Measurements from ENCODE around the gene KCMF1. TPM values are rescaled to one million over a fixed set of nuclear protein-coding genes. Genes with fewer than 3 reads are reported as not detected.

KCMF1 gene
- total and polyA plus RNA-seq, 3 donors from 2014 or later, result 53.9 to 141 (median 56.9) TPM

DNA sequence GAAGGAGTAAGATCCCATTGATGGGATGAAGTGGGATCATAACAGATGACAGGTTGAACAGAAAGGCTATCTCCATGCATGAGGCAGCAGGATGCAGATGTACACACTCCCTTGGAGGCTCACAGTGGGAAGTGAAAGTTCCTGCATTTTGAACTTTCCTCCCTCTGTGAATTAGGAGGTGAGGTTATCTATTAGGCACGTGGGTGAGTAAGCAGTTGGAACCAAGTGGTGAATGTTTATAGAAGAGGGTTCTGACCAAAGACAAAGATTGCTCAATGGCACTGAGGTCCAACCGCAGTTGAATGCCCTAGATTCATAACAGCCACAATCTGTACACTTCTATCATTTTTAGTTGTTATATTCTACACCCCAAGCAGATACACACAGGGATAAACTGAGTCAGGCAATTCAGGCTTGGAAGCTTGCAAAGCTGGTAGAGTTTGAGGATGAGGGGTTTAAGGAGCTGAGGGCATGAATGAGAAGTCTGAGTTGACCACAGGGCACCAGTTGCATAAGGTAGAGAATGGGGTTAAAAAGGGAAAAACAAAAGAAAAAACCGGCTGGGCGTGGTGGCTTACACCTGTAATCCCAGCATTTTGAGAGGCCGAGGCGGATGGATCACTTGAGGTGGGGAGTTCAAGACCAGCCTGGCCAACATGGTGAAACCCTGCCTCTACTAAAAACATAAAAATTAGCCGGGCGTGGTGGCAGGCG is 7.1 kb upstream of the KCMF1 start:
- WGBS, 2 donors, result 86 to 89% methylated on average over 9 of the region's 9 CpGs
- Histone ChIP-seq H3K9me3 (no peaks in the 10 kb centered on the region), H3K36me3 (ENCODE audit: low read depth, missing control alignments) (no peaks in the 10 kb centered on the region), H3K4me1 (no peaks in the 10 kb centered on the region), H3K27ac (no peak overlapping the region), H3K4me3 (no peak overlapping the region), H3K27me3 (no peaks in the 10 kb centered on the region)
- no peak for DNase-seq
- intact Hi-C loops (cut with DNase I; ENCODE audit: low total_unique reads), result no loop called here
- no peak for TF ChIP-seq POLR2A (IDR thresholded peaks at IDR 0.05)
- TF ChIP-seq, protein P1, sequence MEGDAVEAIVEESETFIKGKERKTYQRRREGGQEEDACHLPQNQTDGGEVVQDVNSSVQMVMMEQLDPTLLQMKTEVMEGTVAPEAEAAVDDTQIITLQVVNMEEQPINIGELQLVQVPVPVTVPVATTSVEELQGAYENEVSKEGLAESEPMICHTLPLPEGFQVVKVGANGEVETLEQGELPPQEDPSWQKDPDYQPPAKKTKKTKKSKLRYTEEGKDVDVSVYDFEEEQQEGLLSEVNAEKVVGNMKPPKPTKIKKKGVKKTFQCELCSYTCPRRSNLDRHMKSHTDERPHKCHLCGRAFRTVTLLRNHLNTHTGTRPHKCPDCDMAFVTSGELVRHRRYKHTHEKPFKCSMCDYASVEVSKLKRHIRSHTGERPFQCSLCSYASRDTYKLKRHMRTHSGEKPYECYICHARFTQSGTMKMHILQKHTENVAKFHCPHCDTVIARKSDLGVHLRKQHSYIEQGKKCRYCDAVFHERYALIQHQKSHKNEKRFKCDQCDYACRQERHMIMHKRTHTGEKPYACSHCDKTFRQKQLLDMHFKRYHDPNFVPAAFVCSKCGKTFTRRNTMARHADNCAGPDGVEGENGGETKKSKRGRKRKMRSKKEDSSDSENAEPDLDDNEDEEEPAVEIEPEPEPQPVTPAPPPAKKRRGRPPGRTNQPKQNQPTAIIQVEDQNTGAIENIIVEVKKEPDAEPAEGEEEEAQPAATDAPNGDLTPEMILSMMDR (IDR thresholded peaks at IDR 0.05), result no peak

DNA sequence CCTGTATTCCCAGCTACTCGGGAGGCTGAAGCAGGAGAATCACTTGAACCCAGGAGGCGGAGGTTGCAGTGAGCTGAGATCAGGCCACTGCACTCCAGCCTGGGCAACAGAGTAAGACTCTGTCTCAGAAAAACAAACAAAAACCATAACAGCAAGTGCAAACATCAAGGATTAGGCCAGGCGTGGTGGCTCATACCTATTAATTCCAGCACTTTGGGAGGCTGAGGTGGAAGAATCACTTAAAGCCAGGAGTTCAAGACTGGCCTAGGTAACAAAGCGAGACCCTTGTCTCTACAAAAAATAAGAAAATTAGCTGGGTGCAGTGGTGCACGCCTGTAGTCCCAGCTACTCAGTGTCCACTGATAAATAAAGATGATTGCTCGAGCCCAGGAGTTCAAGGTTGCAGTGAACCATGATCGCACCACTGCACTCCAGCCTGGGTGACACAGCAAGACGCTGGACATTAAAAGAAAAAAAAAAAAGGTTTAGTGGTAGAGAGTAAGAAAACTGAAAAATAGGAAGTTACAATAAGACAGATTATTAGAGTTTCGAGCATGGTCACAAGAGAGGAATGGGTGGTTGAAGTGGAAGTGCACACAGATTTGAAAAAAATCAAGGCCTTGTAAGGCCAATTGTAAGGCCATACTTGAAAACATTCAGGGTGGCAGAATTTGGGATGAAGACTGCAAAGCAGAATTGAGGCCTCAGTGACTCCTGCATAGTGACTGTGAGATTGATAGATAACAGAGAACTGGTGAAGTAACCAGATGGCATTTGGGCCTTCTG is 6.4 kb upstream of the KCMF1 start:
- no peak for DNase-seq
- Histone ChIP-seq H3K27me3 (no peaks in the 10 kb centered on the region), H3K4me3 (no peak overlapping the region), H3K9me3 (no peaks in the 10 kb centered on the region), H3K27ac (no peak overlapping the region), H3K36me3 (ENCODE audit: low read depth, missing control alignments) (no peaks in the 10 kb centered on the region), H3K4me1 (peaks cover 6% of the 10 kb centered on the region)
- TF ChIP-seq, protein P1 (IDR thresholded peaks at IDR 0.05), result no peak
- no peak for TF ChIP-seq POLR2A (IDR thresholded peaks at IDR 0.05)
- intact Hi-C loops (cut with DNase I; ENCODE audit: low total_unique reads), result no loop called here
- 79 to 88% methylated on average over 9 of the region's 9 CpGs for WGBS, 2 donors

DNA sequence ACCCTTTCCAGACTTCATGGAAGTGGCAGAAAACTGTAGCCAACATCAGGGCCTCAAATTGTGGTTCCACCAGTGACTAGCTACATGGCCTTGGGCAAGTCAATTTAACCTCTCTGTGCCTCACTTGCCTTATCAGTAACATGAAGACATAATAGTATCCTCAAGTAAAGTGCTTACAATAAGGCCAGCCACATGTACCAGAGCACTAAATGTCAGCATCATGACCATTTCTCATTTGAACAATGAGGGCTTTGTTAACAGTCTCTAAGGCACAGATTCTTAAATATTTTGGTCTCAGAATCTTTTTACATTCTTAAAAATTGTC is 5.8 kb upstream of the KCMF1 start:
- no peaks in the 10 kb centered on the region for H3K36me3 ChIP-seq (ENCODE audit: low read depth, missing control alignments)
- H3K4me1 ChIP-seq, result peaks cover 9% of the 10 kb centered on the region
- no peak overlapping the region for H3K27ac ChIP-seq
- no peak overlapping the region for H3K4me3 ChIP-seq
- no peaks in the 10 kb centered on the region for H3K9me3 ChIP-seq
- intact Hi-C loops (cut with DNase I; ENCODE audit: low total_unique reads), result no loop called here
- DNase-seq, result no peak
- no peak for TF ChIP-seq POLR2A (IDR thresholded peaks at IDR 0.05)
- TF ChIP-seq, protein P1 (IDR thresholded peaks at IDR 0.05), result no peak
- no peaks in the 10 kb centered on the region for H3K27me3 ChIP-seq

DNA sequence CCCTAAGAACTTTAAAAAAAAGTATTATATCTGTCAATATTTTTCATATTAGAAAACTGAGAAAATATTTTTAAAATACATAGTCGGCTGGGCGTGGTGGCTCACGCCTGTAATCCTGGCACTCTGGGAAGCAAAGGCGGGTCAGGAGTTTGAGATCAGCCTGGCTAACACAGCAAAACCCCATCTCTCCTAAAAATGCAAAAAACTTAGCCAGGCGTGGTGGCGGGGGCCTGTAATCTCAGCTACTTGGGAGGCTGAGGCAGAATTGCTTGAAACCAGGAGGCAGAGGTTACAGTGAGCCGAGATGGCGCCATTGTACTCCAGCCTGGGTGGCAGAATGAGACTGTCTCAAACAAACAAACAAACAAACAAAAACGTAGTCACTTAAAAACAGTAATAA is 5.1 kb upstream of the KCMF1 start:
- no peak overlapping the region for H3K27ac ChIP-seq
- WGBS, 2 donors, result 91 to 95% methylated on average over 9 of the region's 9 CpGs

More for the DNA sequence above, 5.1 kb upstream of the KCMF1 start:
- no peak for TF ChIP-seq POLR2A (IDR thresholded peaks at IDR 0.05)
- TF ChIP-seq, protein P1 (IDR thresholded peaks at IDR 0.05), result no peak
- Histone ChIP-seq H3K36me3 (ENCODE audit: low read depth, missing control alignments) (no peaks in the 10 kb centered on the region), H3K4me1 (peaks cover 9% of the 10 kb centered on the region), H3K9me3 (no peaks in the 10 kb centered on the region), H3K4me3 (no peak overlapping the region), H3K27me3 (no peaks in the 10 kb centered on the region)
- intact Hi-C loops (cut with DNase I; ENCODE audit: low total_unique reads), result no loop called here
- no peak for DNase-seq
